ENCODE data around the gene MRPL16.

GRCh38 chr11:59776210-59777066 is 34.1 kb downstream of the MRPL16 start:
- TF ChIP-seq EZH2 (IDR thresholded peaks at IDR 0.05; ENCODE audit: insufficient read depth, poor library complexity, severe bottlenecking) (no peak), EZH2phosphoT487 (IDR thresholded peaks at IDR 0.05; ENCODE audit: insufficient read depth, low read depth) (no peak)
